Esophagus muscularis mucosa (tissue), 4 donors: ENCODE results near the gene TMEM132C. TPM values are rescaled to one million over a fixed set of nuclear protein-coding genes. Genes with fewer than 3 reads are reported as not detected.

Source experiments
- DNase-seq: peaks from one replicate; pipeline ENCODE4 v3.0.0-alpha.2; 2017; ENCODE audit errors: extremely low spot score
- H3K27ac ChIP-seq, 4 donors: fragments of 200-600 bp; sonication (generic); replicated peaks in 1 of 4; 1 replicate in 3 of 4; 2 replicates in 1 of 4; pipeline ENCODE4 v1.5.1; 2016 to 2019; ENCODE audit warnings: mild to moderate bottlenecking in 1 of 4
- H3K27me3 ChIP-seq, 4 donors: fragments of 200-600 bp; sonication (generic); one replicate each; pipeline versions ENCODE4 v1.5.1 to v1.6.0; 2016 to 2019
- H3K36me3 ChIP-seq, 4 donors: fragments of 200-600 bp; sonication (generic); one replicate each; pipeline ENCODE4 v1.5.1; 2016 to 2019
- H3K4me1 ChIP-seq, 4 donors: fragments of 200-600 bp; sonication (generic); one replicate each; pipeline ENCODE4 v1.5.1; 2016 to 2019
- H3K4me3 ChIP-seq, 4 donors: fragments of 200-600 bp; sonication (generic); 1 replicate in 2 of 4; 2 replicates in 2 of 4; pipeline ENCODE4 v1.5.1; 2016 to 2019; ENCODE audit warnings: mild to moderate bottlenecking in 4 of 4, moderate library complexity in 1 of 4
- H3K9me3 ChIP-seq, 4 donors: fragments of 200-600 bp; sonication (generic); 1 replicate in 3 of 4; 2 replicates in 1 of 4; pipeline ENCODE4 v1.5.1; 2016 to 2019
- EP300 ChIP-seq: sonication (generic); formaldehyde crosslinking; IDR thresholded peaks from one replicate; pipeline ENCODE4 v1.6.1; 2017; ENCODE audit warnings: antibody characterized with exemption
- POLR2A ChIP-seq: fragments of 450-650 bp; IDR thresholded peaks from one replicate; pipeline ENCODE4 v1.6.1; 2017; ENCODE audit warnings: antibody characterized with exemption, moderate library complexity, mild to moderate bottlenecking, low read depth
- POLR2AphosphoS5 ChIP-seq, 2 donors: sonication (generic); formaldehyde crosslinking; IDR thresholded peaks; one replicate each; pipeline ENCODE4 v1.6.1; 2017; ENCODE audit warnings: antibody characterized with exemption in 2 of 2
- WGBS: methylation state at CpG from one replicate; pipeline ENCODE4 v1.1.5; 2018; 5-methylcytosine and 5-hydroxymethylcytosine counted together
- intact Hi-C: fragments of 100-400 bp; cut with DNase I; formaldehyde crosslinking; loops from one replicate; pipeline ENCODE4 v1.15.1; 2023
- total RNA-seq, 4 donors: library from RNA; depleted of rRNA; stranded (reverse); fragments of >200 nt; gene quantifications; one replicate each; pipeline versions ENCODE4 v1.1.0 to v1.2.1, GENCODE V29; 2016
- TF ChIP-seq, protein P1 (sequence below), 3 experiments: fragments of 200-600 bp in 2 of 3; fragments of 450-650 bp in 1 of 3; sonication (generic) in 2 of 3; IDR thresholded peaks; one replicate each; pipeline ENCODE4 v1.5.1; 2017 to 2019; ENCODE audit warnings: antibody characterized with exemption in 3 of 3, mild to moderate bottlenecking in 2 of 3, moderate library complexity in 1 of 3

Gene TMEM132C
- total RNA-seq, 4 donors from 2014 or later: 2.9 to 3.8 (median 3.5) TPM

DNA sequence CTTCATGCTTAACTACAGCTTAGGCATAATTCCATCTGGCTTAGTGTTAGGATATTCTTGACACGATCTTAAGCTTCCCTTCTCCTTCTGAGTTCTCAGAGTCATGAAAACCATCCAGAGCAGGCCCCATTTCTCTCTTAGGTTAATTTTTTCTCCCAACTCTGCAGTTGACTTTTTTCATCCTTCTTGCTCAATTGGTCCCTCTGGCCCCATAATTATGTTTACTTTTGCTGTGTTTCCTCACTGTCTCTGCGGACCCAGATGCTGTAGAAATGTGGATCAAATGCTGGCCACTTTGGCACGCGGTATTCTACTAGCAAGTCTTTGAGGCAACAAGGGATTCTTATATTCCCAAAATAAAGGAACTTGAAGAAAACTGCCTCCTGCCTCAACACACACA lies 9.5 kb downstream of the TMEM132C start:
- peaks cover 0 to 31% (median 14%) of the 10 kb centered on the region in 4 donors for H3K9me3 ChIP-seq
- no peaks in the 10 kb centered on the region for H3K4me1 ChIP-seq
- H3K27ac ChIP-seq: no peak overlapping the region
- intact Hi-C loops: no loop called here
- H3K27me3 ChIP-seq: peaks cover 0 to 2% (median 0%) of the 10 kb centered on the region in 4 donors
- WGBS: 64% methylated on average over 4 of the region's 4 CpGs
- DNase-seq: no peak
- H3K36me3 ChIP-seq: no peaks in the 10 kb centered on the region
- TF ChIP-seq EP300: no peak
- TF ChIP-seq POLR2AphosphoS5 (IDR thresholded peaks at IDR 0.05): no peak
- TF ChIP-seq POLR2A: no peak
- TF ChIP-seq, protein P1, sequence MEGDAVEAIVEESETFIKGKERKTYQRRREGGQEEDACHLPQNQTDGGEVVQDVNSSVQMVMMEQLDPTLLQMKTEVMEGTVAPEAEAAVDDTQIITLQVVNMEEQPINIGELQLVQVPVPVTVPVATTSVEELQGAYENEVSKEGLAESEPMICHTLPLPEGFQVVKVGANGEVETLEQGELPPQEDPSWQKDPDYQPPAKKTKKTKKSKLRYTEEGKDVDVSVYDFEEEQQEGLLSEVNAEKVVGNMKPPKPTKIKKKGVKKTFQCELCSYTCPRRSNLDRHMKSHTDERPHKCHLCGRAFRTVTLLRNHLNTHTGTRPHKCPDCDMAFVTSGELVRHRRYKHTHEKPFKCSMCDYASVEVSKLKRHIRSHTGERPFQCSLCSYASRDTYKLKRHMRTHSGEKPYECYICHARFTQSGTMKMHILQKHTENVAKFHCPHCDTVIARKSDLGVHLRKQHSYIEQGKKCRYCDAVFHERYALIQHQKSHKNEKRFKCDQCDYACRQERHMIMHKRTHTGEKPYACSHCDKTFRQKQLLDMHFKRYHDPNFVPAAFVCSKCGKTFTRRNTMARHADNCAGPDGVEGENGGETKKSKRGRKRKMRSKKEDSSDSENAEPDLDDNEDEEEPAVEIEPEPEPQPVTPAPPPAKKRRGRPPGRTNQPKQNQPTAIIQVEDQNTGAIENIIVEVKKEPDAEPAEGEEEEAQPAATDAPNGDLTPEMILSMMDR (IDR thresholded peaks at IDR 0.05): no peak
- H3K4me3 ChIP-seq: no peak overlapping the region

DNA sequence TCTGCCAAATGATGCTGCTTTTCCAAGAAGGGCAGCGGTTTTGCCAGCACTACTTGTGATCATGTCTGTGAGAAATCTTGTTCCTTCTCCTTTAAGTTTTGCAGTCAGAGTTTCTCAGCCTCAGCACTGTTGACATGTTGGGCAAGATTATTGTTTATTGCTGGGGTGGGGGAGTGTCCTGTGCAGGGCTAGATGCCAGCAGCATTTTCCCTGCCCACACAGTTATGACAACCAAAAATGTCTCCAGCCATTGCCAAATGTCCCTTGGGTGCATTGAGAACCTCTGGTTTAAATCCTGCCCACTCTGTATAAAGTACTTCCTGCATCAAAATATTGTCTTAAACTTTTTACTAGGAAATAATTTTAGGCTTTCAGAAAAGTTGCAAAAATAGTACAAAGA lies 20.0 kb downstream of the TMEM132C start:
- 67% methylated on average over 1 of the region's 1 CpG for WGBS
- H3K4me1 ChIP-seq: peaks cover 0 to 5% (median 0%) of the 10 kb centered on the region in 4 donors
- DNase-seq: no peak
- no peaks in the 10 kb centered on the region for H3K36me3 ChIP-seq
- no peak overlapping the region for H3K4me3 ChIP-seq
- no peak overlapping the region for H3K27ac ChIP-seq
- intact Hi-C loops: no loop called here
- H3K27me3 ChIP-seq: peaks cover 0 to 16% (median 0%) of the 10 kb centered on the region in 4 donors
- TF ChIP-seq POLR2AphosphoS5 (IDR thresholded peaks at IDR 0.05): no peak
- TF ChIP-seq EP300: no peak
- TF ChIP-seq, protein P1 (IDR thresholded peaks at IDR 0.05): no peak
- TF ChIP-seq POLR2A: no peak
- peaks cover 0 to 7% (median 0%) of the 10 kb centered on the region in 4 donors for H3K9me3 ChIP-seq

DNA sequence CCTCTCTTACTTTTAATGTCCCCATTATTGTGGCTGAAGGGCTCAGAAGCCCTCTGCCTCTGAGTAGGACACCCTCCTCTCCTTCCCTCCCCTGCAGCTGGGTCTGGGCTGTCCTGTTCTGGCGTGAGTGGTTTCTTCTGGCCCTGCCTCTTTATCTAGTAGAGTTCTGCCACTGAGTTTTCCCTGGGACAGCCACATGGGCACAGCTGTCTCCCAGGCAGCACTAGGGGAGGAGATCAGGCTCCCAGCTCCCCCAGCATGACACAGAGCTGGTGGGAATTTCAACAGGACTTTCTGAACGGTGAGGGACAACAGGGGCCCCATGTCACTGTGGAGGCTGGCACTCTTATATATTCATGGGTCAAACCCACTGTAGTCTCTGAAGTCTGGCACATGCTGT lies 21.4 kb downstream of the TMEM132C start:
- no peak for TF ChIP-seq POLR2A
- TF ChIP-seq, protein P1 (IDR thresholded peaks at IDR 0.05): no peak
- no peak for TF ChIP-seq POLR2AphosphoS5 (IDR thresholded peaks at IDR 0.05)
- TF ChIP-seq EP300: no peak
- H3K27ac ChIP-seq: no peak overlapping the region
- peaks cover 0 to 16% (median 0%) of the 10 kb centered on the region in 4 donors for H3K27me3 ChIP-seq
- peaks cover 0 to 5% (median 0%) of the 10 kb centered on the region in 4 donors for H3K4me1 ChIP-seq
- 100% methylated on average over 1 of the region's 2 CpGs for WGBS
- peaks cover 0 to under 1% (median 0%) of the 10 kb centered on the region in 4 donors for H3K9me3 ChIP-seq
- intact Hi-C loops: no loop called here
- DNase-seq: no peak
- no peak overlapping the region for H3K4me3 ChIP-seq
- no peaks in the 10 kb centered on the region for H3K36me3 ChIP-seq

- Histone ChIP-seq H3K36me3 (no peaks in the 10 kb centered on the region), H3K4me3 (no peak overlapping the region), H3K4me1 (peaks cover 0 to 5% (median 0%) of the 10 kb centered on the region in 4 donors), H3K27ac (no peak overlapping the region), H3K27me3 (peaks cover 0 to 16% (median 0%) of the 10 kb centered on the region in 4 donors), H3K9me3 (no peaks in the 10 kb centered on the region)
- TF ChIP-seq POLR2AphosphoS5 (IDR thresholded peaks at IDR 0.05) (no peak), POLR2A (no peak), EP300 (no peak)
- TF ChIP-seq, protein P1 (IDR thresholded peaks at IDR 0.05): no peak
- intact Hi-C loops: no loop called here
- no peak for DNase-seq
- 93% methylated on average over 13 of the region's 13 CpGs for WGBS
These were observed 21.9 kb downstream of the TMEM132C start for GRCh38 chr12:128288896-128289295.

- H3K27me3 ChIP-seq: peaks cover 0 to 9% (median 0%) of the 10 kb centered on the region in 4 donors
- DNase-seq: no peak
- intact Hi-C loops: no loop called here
- 59% methylated on average over 5 of the region's 6 CpGs for WGBS
- H3K4me1 ChIP-seq: peaks cover 0 to 5% (median 0%) of the 10 kb centered on the region in 4 donors
- no peaks in the 10 kb centered on the region for H3K36me3 ChIP-seq
- no peak overlapping the region for H3K4me3 ChIP-seq
- no peak overlapping the region for H3K27ac ChIP-seq
- no peak for TF ChIP-seq POLR2AphosphoS5 (IDR thresholded peaks at IDR 0.05)
- no peak for TF ChIP-seq EP300
- TF ChIP-seq, protein P1 (IDR thresholded peaks at IDR 0.05): no peak
- TF ChIP-seq POLR2A: no peak
- no peaks in the 10 kb centered on the region for H3K9me3 ChIP-seq
These were observed 24.0 kb downstream of the TMEM132C start for GRCh38 chr12:128290938-128291337.
